ENCODE data around the gene UCHL5.

Gene UCHL5

GRCh38 chr1:193059282-193060114 lies at the start of gene UCHL5, which contains the start of gene RO60:
UCHL5 (minus strand) TSS chr1:193059360; CDS start chr1:193059260, 100 bp downstream.
RO60 (plus strand) TSS chr1:193059612; CDS start chr1:193069055, 9,443 bp downstream.
- DNase-seq = peak; percentile 97 to 99

GRCh38 chr1:193108471-193108870 lies 49.3 kb upstream of the UCHL5 start:
- no peak for DNase-seq

- no peak for DNase-seq
Measured at GRCh38 chr1:193105821-193106177, 46.6 kb upstream of the UCHL5 start.

- peak; percentile 88 for DNase-seq
Measured at GRCh38 chr1:193104907-193105820, 46.0 kb upstream of the UCHL5 start, which contains the start of gene GLRX2. GLRX2 (minus strand) TSS chr1:193105414; CDS start chr1:193105382, 32 bp downstream.

- DNase-seq = peak; percentile 69 to 77
Measured at GRCh38 chr1:193104502-193104906, 45.3 kb upstream of the UCHL5 start.

- no peak for DNase-seq
Measured at GRCh38 chr1:193103759-193104501, 44.8 kb upstream of the UCHL5 start.

- DNase-seq = no peak
Measured at GRCh38 chr1:193102662-193103061, 43.5 kb upstream of the UCHL5 start.

GRCh38 chr1:193094112-193094511 lies 35.0 kb upstream of the UCHL5 start:
- DNase-seq = no peak

- DNase-seq = no peak
Measured at GRCh38 chr1:193090865-193091264, 31.7 kb upstream of the UCHL5 start.

- no peak for DNase-seq
Measured at GRCh38 chr1:193087893-193088292, 28.7 kb upstream of the UCHL5 start.

- no peak for DNase-seq
Measured at GRCh38 chr1:193086342-193086741, 27.2 kb upstream of the UCHL5 start.

GRCh38 chr1:193085263-193085662 lies 26.1 kb upstream of the UCHL5 start:
- no peak for DNase-seq

- no peak for DNase-seq
Measured at GRCh38 chr1:193083365-193084088, 24.4 kb upstream of the UCHL5 start.

GRCh38 chr1:193079187-193079586 lies 20.0 kb upstream of the UCHL5 start:
- no peak for DNase-seq

- peak in 1 of 2 donors; percentile 19 for DNase-seq
Measured at GRCh38 chr1:193077991-193078390, 18.8 kb upstream of the UCHL5 start.

- no peak for DNase-seq
Measured at GRCh38 chr1:193070942-193071341, 11.8 kb upstream of the UCHL5 start.

GRCh38 chr1:193070386-193070753 lies 11.2 kb upstream of the UCHL5 start:
- DNase-seq = no peak

- no peak for DNase-seq
Measured at GRCh38 chr1:193069748-193070385, 10.7 kb upstream of the UCHL5 start.

- DNase-seq = no peak
Measured at GRCh38 chr1:193068013-193068412, 8.9 kb upstream of the UCHL5 start.

GRCh38 chr1:193066606-193067005 lies 7.4 kb upstream of the UCHL5 start:
- DNase-seq = no peak

GRCh38 chr1:193065954-193066353 lies 6.8 kb upstream of the UCHL5 start:
- no peak for DNase-seq
